Measurements from ENCODE around the gene OTOGL. TPM values are rescaled to one million over a fixed set of nuclear protein-coding genes. Genes with fewer than 3 reads are reported as not detected.

The OTOGL gene
- total RNA-seq, 3 donors from 2014 or later, result 0.16 to 1.3 (median 0.59) TPM

GRCh38 chr12:80058586-80058985 lies 40.8 kb upstream of the OTOGL start:
- DNase-seq (ENCODE audit: low spot score in 2 of 2), result no peak
- intact Hi-C loops (cut with DNase I; ENCODE audit: low total_unique reads), result no loop called here
- H3K9me3 ChIP-seq, result no peaks in the 10 kb centered on the region
- no peaks in the 10 kb centered on the region for H3K36me3 ChIP-seq
- H3K27ac ChIP-seq, result no peak overlapping the region
- H3K27me3 ChIP-seq, result no peaks in the 10 kb centered on the region
- no peak overlapping the region for H3K4me3 ChIP-seq
- no peaks in the 10 kb centered on the region for H3K4me1 ChIP-seq
- TF ChIP-seq CTCF (IDR thresholded peaks at IDR 0.05) (no peak), POLR2AphosphoS5 (IDR thresholded peaks at IDR 0.05) (no peak), POLR2A (IDR thresholded peaks at IDR 0.05) (no peak)

- H3K9me3 ChIP-seq, result no peaks in the 10 kb centered on the region
- no peak overlapping the region for H3K4me3 ChIP-seq
- no peak for DNase-seq (ENCODE audit: low spot score in 2 of 2)
- intact Hi-C loops (cut with DNase I; ENCODE audit: low total_unique reads), result no loop called here
- TF ChIP-seq CTCF (IDR thresholded peaks at IDR 0.05) (no peak), POLR2AphosphoS5 (IDR thresholded peaks at IDR 0.05) (no peak), POLR2A (IDR thresholded peaks at IDR 0.05) (no peak)
- H3K4me1 ChIP-seq, result no peaks in the 10 kb centered on the region
- no peak overlapping the region for H3K27ac ChIP-seq
- no peaks in the 10 kb centered on the region for H3K27me3 ChIP-seq
- H3K36me3 ChIP-seq, result no peaks in the 10 kb centered on the region
Measured at GRCh38 chr12:80059102-80059501, 40.2 kb upstream of the OTOGL start.

- Histone ChIP-seq H3K27ac (no peak overlapping the region), H3K4me3 (no peak overlapping the region), H3K4me1 (no peaks in the 10 kb centered on the region), H3K9me3 (no peaks in the 10 kb centered on the region), H3K27me3 (no peaks in the 10 kb centered on the region), H3K36me3 (no peaks in the 10 kb centered on the region)
- intact Hi-C loops (cut with DNase I; ENCODE audit: low total_unique reads), result no loop called here
- no peak for DNase-seq (ENCODE audit: low spot score in 2 of 2)
- TF ChIP-seq CTCF (IDR thresholded peaks at IDR 0.05), result no peak
- no peak for TF ChIP-seq POLR2A (IDR thresholded peaks at IDR 0.05)
- TF ChIP-seq POLR2AphosphoS5 (IDR thresholded peaks at IDR 0.05), result no peak
Measured at GRCh38 chr12:80059875-80060274, 39.5 kb upstream of the OTOGL start.

- Histone ChIP-seq H3K9me3 (no peaks in the 10 kb centered on the region), H3K4me3 (no peak overlapping the region), H3K36me3 (no peaks in the 10 kb centered on the region), H3K27ac (no peak overlapping the region), H3K27me3 (no peaks in the 10 kb centered on the region), H3K4me1 (no peaks in the 10 kb centered on the region)
- DNase-seq (ENCODE audit: low spot score in 2 of 2), result no peak
- intact Hi-C loops (cut with DNase I; ENCODE audit: low total_unique reads), result no loop called here
- TF ChIP-seq CTCF (IDR thresholded peaks at IDR 0.05) (no peak), POLR2A (IDR thresholded peaks at IDR 0.05) (no peak), POLR2AphosphoS5 (IDR thresholded peaks at IDR 0.05) (no peak)
Measured at GRCh38 chr12:80064269-80064668, 35.1 kb upstream of the OTOGL start.

GRCh38 chr12:80064951-80065350 lies 34.4 kb upstream of the OTOGL start:
- intact Hi-C loops (cut with DNase I; ENCODE audit: low total_unique reads), result no loop called here
- Histone ChIP-seq H3K4me1 (no peaks in the 10 kb centered on the region), H3K27ac (no peak overlapping the region), H3K9me3 (no peaks in the 10 kb centered on the region), H3K36me3 (no peaks in the 10 kb centered on the region), H3K4me3 (no peak overlapping the region), H3K27me3 (no peaks in the 10 kb centered on the region)
- TF ChIP-seq POLR2AphosphoS5 (IDR thresholded peaks at IDR 0.05) (no peak), CTCF (IDR thresholded peaks at IDR 0.05) (no peak), POLR2A (IDR thresholded peaks at IDR 0.05) (no peak)
- DNase-seq (ENCODE audit: low spot score in 2 of 2), result no peak

Measured in breast epithelium (tissue), 4 donors.